Ramos (cell line): ENCODE data around the gene HAO2.
"Not testable (repeated sequence)": the region's sequence is repeated elsewhere in the genome, so short reads cannot be mapped to it uniquely, and the experiment has no call there.

Experiments used
- in situ Hi-C: fragments of 300-500 bp; cut with MboI; formaldehyde crosslinking; loops from one replicate; pipeline ENCODE4 v1.14.3; 2022; ENCODE audit warnings: low sequenced_read_pairs; ENCODE audit not compliant: unreplicated experiment

The HAO2 gene

GRCh38 chr1:119376594-119376993, 8.0 kb downstream of the HAO2 start:
- in situ Hi-C loops = no loop called here

- in situ Hi-C loops = not testable (repeated sequence)
These were observed 9.0 kb downstream of the HAO2 start for GRCh38 chr1:119377594-119377993.

GRCh38 chr1:119379117-119379516, 10.5 kb downstream of the HAO2 start:
- in situ Hi-C loops = no loop called here

GRCh38 chr1:119380304-119380703, 11.7 kb downstream of the HAO2 start:
- in situ Hi-C loops = no loop called here

- in situ Hi-C loops = no loop called here
These were observed 12.5 kb downstream of the HAO2 start for GRCh38 chr1:119380983-119381662.

- in situ Hi-C loops = no loop called here
These were observed 16.0 kb downstream of the HAO2 start for GRCh38 chr1:119384591-119384990.

GRCh38 chr1:119385650-119386049, 17.1 kb downstream of the HAO2 start:
- in situ Hi-C loops = no loop called here

GRCh38 chr1:119387858-119388257, 19.3 kb downstream of the HAO2 start:
- in situ Hi-C loops = no loop called here

- in situ Hi-C loops = no loop called here
These were observed 19.9 kb downstream of the HAO2 start for GRCh38 chr1:119388450-119388849.

- in situ Hi-C loops = no loop called here
These were observed 21.9 kb downstream of the HAO2 start for GRCh38 chr1:119390526-119390925.

- in situ Hi-C loops = no loop called here
These were observed 23.2 kb downstream of the HAO2 start for GRCh38 chr1:119391749-119392148.

GRCh38 chr1:119394085-119394484, 25.5 kb downstream of the HAO2 start:
- in situ Hi-C loops = no loop called here

- in situ Hi-C loops = no loop called here
These were observed 28.4 kb downstream of the HAO2 start for GRCh38 chr1:119396982-119397381.

GRCh38 chr1:119397986-119398385, 29.4 kb downstream of the HAO2 start:
- in situ Hi-C loops = no loop called here

GRCh38 chr1:119404736-119405135, 36.2 kb downstream of the HAO2 start:
- in situ Hi-C loops = no loop called here

GRCh38 chr1:119409731-119410130, 41.1 kb downstream of the HAO2 start:
- in situ Hi-C loops = no loop called here

- in situ Hi-C loops = no loop called here
These were observed 42.4 kb downstream of the HAO2 start for GRCh38 chr1:119410961-119411360.

GRCh38 chr1:119414950-119415349, 46.4 kb downstream of the HAO2 start, which contains the start of gene HSD3B2:
HSD3B2 (plus strand) TSS chr1:119415150; CDS start chr1:119415420, 270 bp downstream.
- in situ Hi-C loops = no loop called here

- in situ Hi-C loops = no loop called here
These were observed 47.5 kb downstream of the HAO2 start for GRCh38 chr1:119416006-119416640.

- in situ Hi-C loops = no loop called here
These were observed 50.5 kb downstream of the HAO2 start for GRCh38 chr1:119419109-119419508.

- in situ Hi-C loops = no loop called here
These were observed 52.1 kb downstream of the HAO2 start for GRCh38 chr1:119420638-119421037.

GRCh38 chr1:119422631-119423030, 54.0 kb downstream of the HAO2 start:
- in situ Hi-C loops = no loop called here
